Measurements from ENCODE around the gene CASKIN1.

- TF ChIP-seq, protein P1, sequence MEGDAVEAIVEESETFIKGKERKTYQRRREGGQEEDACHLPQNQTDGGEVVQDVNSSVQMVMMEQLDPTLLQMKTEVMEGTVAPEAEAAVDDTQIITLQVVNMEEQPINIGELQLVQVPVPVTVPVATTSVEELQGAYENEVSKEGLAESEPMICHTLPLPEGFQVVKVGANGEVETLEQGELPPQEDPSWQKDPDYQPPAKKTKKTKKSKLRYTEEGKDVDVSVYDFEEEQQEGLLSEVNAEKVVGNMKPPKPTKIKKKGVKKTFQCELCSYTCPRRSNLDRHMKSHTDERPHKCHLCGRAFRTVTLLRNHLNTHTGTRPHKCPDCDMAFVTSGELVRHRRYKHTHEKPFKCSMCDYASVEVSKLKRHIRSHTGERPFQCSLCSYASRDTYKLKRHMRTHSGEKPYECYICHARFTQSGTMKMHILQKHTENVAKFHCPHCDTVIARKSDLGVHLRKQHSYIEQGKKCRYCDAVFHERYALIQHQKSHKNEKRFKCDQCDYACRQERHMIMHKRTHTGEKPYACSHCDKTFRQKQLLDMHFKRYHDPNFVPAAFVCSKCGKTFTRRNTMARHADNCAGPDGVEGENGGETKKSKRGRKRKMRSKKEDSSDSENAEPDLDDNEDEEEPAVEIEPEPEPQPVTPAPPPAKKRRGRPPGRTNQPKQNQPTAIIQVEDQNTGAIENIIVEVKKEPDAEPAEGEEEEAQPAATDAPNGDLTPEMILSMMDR (IDR thresholded peaks at IDR 0.05; ENCODE audit: low read depth, low read length) = no peak
- TF ChIP-seq EZH2phosphoT487 (IDR thresholded peaks at IDR 0.05; ENCODE audit: low read depth) = no peak
Measured at GRCh38 chr16:2190659-2191445, 5.6 kb downstream of the CASKIN1 start.

Measured in OCI-LY3 (cell line).